GM10248 (cell line): Measurements from ENCODE around the gene NRM.
"Not testable (repeated sequence)": the region's sequence is repeated elsewhere in the genome, so short reads cannot be mapped to it uniquely, and the experiment has no call there.

ENCODE experiments used
- CTCF ChIA-PET: fragments of 300-600 bp; sonication (Branson Sonifier 250); formaldehyde crosslinking; extraction: SDS; loops from one replicate; lab custom pipeline; 2021; ENCODE audit warnings: antibody characterized with exemption; lab: Yijun Ruan, JAX
- POLR2A ChIA-PET: fragments of 350-650 bp; sonication (Branson Sonifier 250); formaldehyde crosslinking; extraction: SDS; loops from one replicate; lab custom pipeline; 2020; ENCODE audit warnings: antibody characterized with exemption; lab: Yijun Ruan, JAX
- DNase-seq: peaks from one replicate; pipeline ENCODE4 v3.0.0; 2012; ENCODE audit errors: extremely low spot score
- TF ChIP-seq, protein P1 (sequence below): IDR thresholded peaks from 2 replicates; pipeline ENCODE4 v1.5.1; 2012; ENCODE audit warnings: mild to moderate bottlenecking, low read depth; ENCODE audit errors: extremely low read depth, missing control alignments, control extremely low read depth

NRM gene

DNA sequence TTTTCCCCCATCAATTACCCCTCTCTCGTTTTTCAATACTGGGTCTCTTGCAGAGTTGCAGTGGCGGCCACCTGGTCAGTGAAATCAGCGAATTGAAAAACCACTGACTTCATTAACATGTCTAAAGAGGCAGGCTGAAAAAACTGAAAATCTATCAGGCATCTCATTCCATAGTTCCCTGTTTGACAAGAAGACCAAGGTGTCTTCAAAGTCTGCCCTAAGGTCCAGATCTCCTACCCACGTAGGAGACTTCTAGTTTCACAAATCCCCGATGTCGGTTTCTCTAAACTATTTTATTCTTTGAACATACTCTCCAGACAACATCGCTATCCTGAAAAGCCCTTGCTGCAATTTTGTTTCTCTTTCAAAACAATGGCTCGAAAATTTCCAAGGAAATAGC lies 28.6 kb upstream of the NRM start:
- ChIA-PET CTCF (interaction anchor here (1.0 to 30.8 kb wide), 6 partner anchors 10 to 42 kb away, joined by 3 to 776 read pairs (median 6); partner anchors contain the start of gene DHX16), POLR2A (interaction anchor here (0.7 kb wide), 1 partner anchor 105 kb away, joined by 3 read pairs; no protein-coding TSS in a partner anchor)
- DNase-seq: no peak
- TF ChIP-seq, protein P1, sequence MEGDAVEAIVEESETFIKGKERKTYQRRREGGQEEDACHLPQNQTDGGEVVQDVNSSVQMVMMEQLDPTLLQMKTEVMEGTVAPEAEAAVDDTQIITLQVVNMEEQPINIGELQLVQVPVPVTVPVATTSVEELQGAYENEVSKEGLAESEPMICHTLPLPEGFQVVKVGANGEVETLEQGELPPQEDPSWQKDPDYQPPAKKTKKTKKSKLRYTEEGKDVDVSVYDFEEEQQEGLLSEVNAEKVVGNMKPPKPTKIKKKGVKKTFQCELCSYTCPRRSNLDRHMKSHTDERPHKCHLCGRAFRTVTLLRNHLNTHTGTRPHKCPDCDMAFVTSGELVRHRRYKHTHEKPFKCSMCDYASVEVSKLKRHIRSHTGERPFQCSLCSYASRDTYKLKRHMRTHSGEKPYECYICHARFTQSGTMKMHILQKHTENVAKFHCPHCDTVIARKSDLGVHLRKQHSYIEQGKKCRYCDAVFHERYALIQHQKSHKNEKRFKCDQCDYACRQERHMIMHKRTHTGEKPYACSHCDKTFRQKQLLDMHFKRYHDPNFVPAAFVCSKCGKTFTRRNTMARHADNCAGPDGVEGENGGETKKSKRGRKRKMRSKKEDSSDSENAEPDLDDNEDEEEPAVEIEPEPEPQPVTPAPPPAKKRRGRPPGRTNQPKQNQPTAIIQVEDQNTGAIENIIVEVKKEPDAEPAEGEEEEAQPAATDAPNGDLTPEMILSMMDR: no peak

DNA sequence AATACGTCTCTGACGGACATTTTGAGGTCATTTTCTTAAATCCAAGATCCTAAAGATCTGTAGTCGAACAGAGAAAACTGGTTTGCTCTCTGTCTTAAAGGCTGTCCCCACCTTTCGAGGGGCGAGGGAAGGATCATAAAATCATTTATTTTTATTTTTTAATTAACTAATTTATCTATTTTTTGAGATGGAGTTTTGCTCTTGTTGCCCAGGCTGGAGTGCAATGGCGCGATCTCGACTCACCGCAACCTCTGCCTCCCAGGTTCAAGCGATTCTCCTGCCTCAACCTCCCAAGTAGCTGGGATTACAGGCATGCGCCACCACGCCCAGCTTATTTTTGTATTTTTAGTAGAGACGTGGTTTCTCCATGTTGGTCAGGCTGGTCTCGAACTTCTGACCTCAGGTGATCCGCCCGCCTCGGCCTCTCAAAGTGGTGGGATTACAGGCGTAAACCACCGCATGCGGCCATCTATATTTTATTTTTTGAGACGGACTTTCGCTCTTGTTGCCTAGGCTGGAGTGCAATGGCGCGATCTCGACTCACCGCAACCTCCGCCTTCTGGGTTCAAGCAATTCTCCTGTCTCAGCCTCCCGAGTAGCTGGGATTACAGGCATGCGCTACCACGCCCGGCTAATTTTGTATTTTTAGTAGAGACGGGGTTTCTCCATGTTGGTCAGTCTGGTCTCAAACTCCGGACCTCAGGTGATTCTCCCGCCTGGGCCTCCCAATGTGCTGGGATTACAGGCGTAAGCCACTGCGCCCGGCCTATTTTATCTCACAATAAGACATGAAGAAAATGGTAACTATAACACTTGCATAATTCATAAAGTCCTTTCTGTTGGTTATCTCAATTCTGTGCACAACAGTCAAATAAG lies 27.3 kb upstream of the NRM start:
- ChIA-PET POLR2A (interaction anchor here (0.9 to 1.3 kb wide), 9 partner anchors 13 to 105 kb away, joined by 3 to 17 read pairs (median 8); partner anchors contain the start of gene NRM), CTCF (interaction anchor here (1.2 to 30.8 kb wide), 9 partner anchors 11 to 41 kb away, joined by 3 to 776 read pairs (median 7); partner anchors contain the start of genes DHX16 and NRM)
- DNase-seq: not testable (repeated sequence)

DNA sequence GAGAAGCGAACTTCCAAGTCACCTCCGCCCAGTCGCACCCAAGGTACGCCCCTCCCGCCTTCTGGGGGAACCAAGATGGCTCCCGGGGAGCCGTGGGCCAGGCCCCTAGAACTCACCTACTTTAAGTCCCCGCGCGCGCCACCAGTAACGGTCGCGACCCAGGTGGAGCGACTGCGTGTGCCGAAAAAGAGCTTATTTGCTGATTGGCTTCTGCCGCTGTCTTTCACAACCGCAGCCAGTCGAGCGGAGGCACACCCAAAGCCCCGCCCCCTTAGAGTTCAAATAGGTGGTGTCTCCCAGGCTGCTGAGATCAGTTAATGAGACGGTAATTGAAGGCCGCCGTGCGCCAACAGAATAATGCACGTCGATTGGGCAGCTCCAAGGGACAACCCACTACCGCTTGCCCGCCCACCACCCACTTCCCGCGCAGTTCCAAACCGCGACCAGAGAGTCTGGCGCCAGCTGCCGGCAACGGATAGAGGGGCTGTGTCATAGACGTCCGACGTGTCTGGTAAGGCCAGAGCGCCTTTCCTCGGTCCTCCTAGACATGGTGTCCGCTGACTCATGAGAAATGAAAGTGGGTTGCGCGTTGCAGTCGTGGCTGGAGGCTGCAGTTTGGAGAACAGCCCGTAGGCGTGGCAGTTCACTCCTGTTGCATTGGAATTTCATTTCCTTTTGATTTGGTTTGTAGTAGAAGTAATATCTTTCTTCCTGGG lies 26.5 kb upstream of the NRM start, which contains the start of gene MDC1:
MDC1 (minus strand) TSS at position 153 of the 716 bp plus-strand sequence. CDS start 2,106 bp downstream, outside the sequence.
- CTCF ChIA-PET: interaction anchor here (1.0 to 30.8 kb wide), 7 partner anchors 13 to 120 kb away, joined by 3 to 776 read pairs (median 8); partner anchors contain the start of genes DHX16 and NRM
- TF ChIP-seq, protein P1: no peak
- POLR2A ChIA-PET: interaction anchor here (0.6 to 1.3 kb wide), 13 partner anchors 12 to 160 kb away, joined by 3 to 17 read pairs (median 4); partner anchors contain the start of genes DHX16, NRM and PRR3
- peak; percentile 95 for DNase-seq

DNA sequence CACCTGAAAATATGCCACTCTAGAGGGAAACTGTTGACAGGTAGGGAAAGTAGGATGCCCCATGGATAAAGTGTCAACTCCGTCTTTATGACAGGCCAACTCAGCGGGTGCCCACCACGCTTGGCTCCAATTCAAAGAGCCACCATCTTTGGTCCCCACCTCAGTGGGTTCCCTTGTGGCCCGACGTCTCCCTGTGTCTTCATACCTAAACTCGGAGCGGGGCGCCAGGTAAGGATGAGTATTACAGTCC lies 26.0 kb upstream of the NRM start:
- POLR2A ChIA-PET: interaction anchor here (0.6 to 1.3 kb wide), 13 partner anchors 12 to 159 kb away, joined by 3 to 17 read pairs (median 4); partner anchors contain the start of genes DHX16, NRM and PRR3
- DNase-seq: no peak
- TF ChIP-seq, protein P1: no peak
- CTCF ChIA-PET: interaction anchor here (1.0 to 30.8 kb wide), 7 partner anchors 12 to 119 kb away, joined by 3 to 776 read pairs (median 8); partner anchors contain the start of genes DHX16 and NRM

DNA sequence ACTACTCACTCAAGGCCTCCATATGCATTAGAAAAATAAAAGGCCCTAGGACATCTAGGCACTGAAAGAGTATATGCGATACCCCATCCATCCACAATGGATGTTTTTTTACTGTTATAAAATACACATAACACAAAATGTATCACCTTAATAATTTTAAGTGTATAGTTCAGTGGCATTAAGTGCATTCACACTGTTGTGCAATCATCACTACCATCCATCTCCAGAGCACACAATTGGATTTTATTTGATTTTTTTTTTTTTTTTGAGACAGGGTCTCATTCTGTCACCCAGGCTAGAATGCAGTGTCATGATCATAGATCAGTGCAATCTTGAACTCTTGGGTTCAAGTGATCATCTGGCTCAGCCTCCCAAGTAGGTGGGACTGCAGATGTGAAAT lies 23.5 kb upstream of the NRM start:
- TF ChIP-seq, protein P1: no peak
- ChIA-PET CTCF (interaction anchor here (0.9 to 30.8 kb wide), 3 partner anchors 8 to 37 kb away, joined by 3 to 776 read pairs (median 37); partner anchors contain the start of gene DHX16), POLR2A (no interaction called here)
- no peak for DNase-seq

DNA sequence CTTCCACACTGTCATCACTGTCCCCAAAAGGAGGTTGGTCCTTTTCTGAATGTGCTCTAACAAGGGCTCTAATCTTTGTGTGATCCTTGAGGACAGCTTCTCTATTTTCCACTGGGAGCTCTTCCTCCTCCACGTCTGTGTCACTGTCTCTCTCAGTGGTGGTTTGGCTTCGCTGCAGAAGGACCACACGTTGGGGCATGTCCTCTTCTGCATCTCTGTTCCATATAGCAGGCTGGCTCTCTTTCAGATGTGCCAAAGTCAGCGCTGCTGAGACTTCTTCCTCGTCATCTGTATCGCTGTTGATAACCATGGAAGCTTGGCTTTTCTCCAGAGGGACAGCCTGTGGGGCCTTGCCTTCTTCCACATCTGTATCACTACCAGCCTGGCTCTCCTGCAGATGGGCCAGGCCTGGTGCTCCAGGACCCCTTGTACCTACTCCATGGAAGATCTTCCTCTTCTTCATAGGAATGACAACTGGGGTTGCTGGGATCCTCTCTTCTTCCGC lies 21.7 kb upstream of the NRM start:
- CTCF ChIA-PET: interaction anchor here (1.1 to 30.8 kb wide), 6 partner anchors 8 to 36 kb away, joined by 3 to 776 read pairs (median 22); partner anchors contain the start of genes DHX16, NRM and TUBB
- TF ChIP-seq, protein P1: no peak
- POLR2A ChIA-PET: interaction anchor here (1.1 kb wide), 1 partner anchor 99 kb away, joined by 3 read pairs; no protein-coding TSS in a partner anchor
- no peak for DNase-seq
